Vagina (tissue), 2 donors: ENCODE measurements around the gene AGRN. TPM values are rescaled to one million over a fixed set of nuclear protein-coding genes. Genes with fewer than 3 reads are reported as not detected.
"Not testable (repeated sequence)": the region's sequence is repeated elsewhere in the genome, so short reads cannot be mapped to it uniquely, and the experiment has no call there.

Experiments used
- DNase-seq, 2 donors: peaks; one replicate each; pipeline ENCODE4 v3.0.0-alpha.2; 2017; ENCODE audit errors: extremely low spot score in 2 of 2
- H3K27ac ChIP-seq: fragments of 200-600 bp; sonication (generic); one replicate; pipeline ENCODE4 v1.5.1; 2019
- H3K27me3 ChIP-seq: fragments of 200-600 bp; sonication (generic); one replicate; pipeline ENCODE4 v1.5.1; 2019
- H3K36me3 ChIP-seq, 2 donors: fragments of 200-600 bp; sonication (generic); one replicate each; pipeline ENCODE4 v1.5.1; 2017 to 2019
- H3K4me1 ChIP-seq: fragments of 200-600 bp; sonication (generic); one replicate; pipeline ENCODE4 v1.5.1; 2019
- H3K4me3 ChIP-seq, 2 donors: fragments of 200-600 bp; sonication (generic); 1 replicate in 1 of 2; 2 replicates in 1 of 2; pipeline ENCODE4 v1.5.1; 2016 to 2019
- H3K9me3 ChIP-seq: fragments of 200-600 bp; sonication (generic); one replicate; pipeline ENCODE4 v1.5.1; 2019
- CTCF ChIP-seq, 3 experiments: fragments of 450-650 bp in 2 of 3; fragments of 200-600 bp in 1 of 3; sonication (generic) in 1 of 3; IDR thresholded peaks; one replicate each; pipeline ENCODE4 v1.5.1; 2017 to 2019; ENCODE audit warnings: antibody characterized with exemption in 3 of 3, mild to moderate bottlenecking in 2 of 3, moderate library complexity in 2 of 3
- POLR2A ChIP-seq, 2 donors: fragments of 450-650 bp; IDR thresholded peaks; one replicate each; pipeline ENCODE4 v1.6.1; 2017; ENCODE audit warnings: antibody characterized with exemption in 2 of 2, mild to moderate bottlenecking in 2 of 2, moderate library complexity in 2 of 2
- POLR2AphosphoS5 ChIP-seq, 2 donors: sonication (generic); formaldehyde crosslinking; IDR thresholded peaks; one replicate each; pipeline ENCODE4 v1.9.0; 2017; ENCODE audit warnings: antibody characterized with exemption in 2 of 2, mild to moderate bottlenecking in 2 of 2, low read depth in 1 of 2; ENCODE audit not compliant: insufficient read depth in 1 of 2
- intact Hi-C: fragments of 100-400 bp; cut with DNase I; formaldehyde crosslinking; loops from one replicate; pipeline ENCODE4 v1.15.1; 2023
- total RNA-seq: library from RNA; depleted of rRNA; stranded (reverse); fragments of >200 nt; gene quantifications from one replicate; pipeline ENCODE4 v1.2.3, GENCODE V29; 2016

The AGRN gene
- total RNA-seq, 1 donor from 2014 or later = 25.5 TPM

- TF ChIP-seq POLR2AphosphoS5 (IDR thresholded peaks at IDR 0.05; ENCODE audit: insufficient read depth in 1 of 2, low read depth in 1 of 2) (no peak), CTCF (IDR thresholded peaks at IDR 0.05) (no peak), POLR2A (IDR thresholded peaks at IDR 0.05) (no peak)
- no peak for DNase-seq
- H3K9me3 ChIP-seq = no peaks in the 10 kb centered on the region
- H3K36me3 ChIP-seq = no peaks in the 10 kb centered on the region
- no peaks in the 10 kb centered on the region for H3K27me3 ChIP-seq
- H3K4me1 ChIP-seq = peaks cover 37% of the 10 kb centered on the region
- H3K4me3 ChIP-seq = peak overlapping the region in 1 of 2 donors; percentile 1
- intact Hi-C loops = no loop called here
- H3K27ac ChIP-seq = no peak overlapping the region
These were observed 5.8 kb downstream of the AGRN start for GRCh38 chr1:1025730-1026129.

GRCh38 chr1:1026599-1027413 is 6.9 kb downstream of the AGRN start:
- Histone ChIP-seq H3K36me3 (no peaks in the 10 kb centered on the region), H3K4me1 (peaks cover 27% of the 10 kb centered on the region)
- DNase-seq = no peak

GRCh38 chr1:1027791-1028190 is 7.9 kb downstream of the AGRN start:
- DNase-seq = no peak
- no peak overlapping the region for H3K27ac ChIP-seq
- no peaks in the 10 kb centered on the region for H3K27me3 ChIP-seq
- H3K4me3 ChIP-seq = no peak overlapping the region
- H3K36me3 ChIP-seq = no peaks in the 10 kb centered on the region
- peaks cover 33% of the 10 kb centered on the region for H3K4me1 ChIP-seq
- no peaks in the 10 kb centered on the region for H3K9me3 ChIP-seq
- intact Hi-C loops = no loop called here
- TF ChIP-seq CTCF (IDR thresholded peaks at IDR 0.05) = no peak
- TF ChIP-seq POLR2A (IDR thresholded peaks at IDR 0.05) = no peak

More at GRCh38 chr1:1026599-1027413, 6.9 kb downstream of the AGRN start:
- Histone ChIP-seq H3K27ac (no peak overlapping the region), H3K4me3 (no peak overlapping the region), H3K9me3 (no peaks in the 10 kb centered on the region), H3K27me3 (no peaks in the 10 kb centered on the region)
- no peak for TF ChIP-seq POLR2A (IDR thresholded peaks at IDR 0.05)
- TF ChIP-seq CTCF (IDR thresholded peaks at IDR 0.05) = no peak
- no peak for TF ChIP-seq POLR2AphosphoS5 (IDR thresholded peaks at IDR 0.05; ENCODE audit: insufficient read depth in 1 of 2, low read depth in 1 of 2)
- intact Hi-C loops = no loop called here

- H3K9me3 ChIP-seq, H3K36me3 ChIP-seq, DNase-seq, intact Hi-C loops, H3K27me3 ChIP-seq, H3K27ac ChIP-seq, H3K4me3 ChIP-seq: not testable (repeated sequence)
- peaks cover 25% of the 10 kb centered on the region for H3K4me1 ChIP-seq
These were observed 11.1 kb downstream of the AGRN start for GRCh38 chr1:1030867-1031658.

GRCh38 chr1:1031659-1032235 is 11.8 kb downstream of the AGRN start:
- Histone ChIP-seq H3K27ac (no peak overlapping the region), H3K27me3 (peaks cover 5% of the 10 kb centered on the region), H3K9me3 (no peaks in the 10 kb centered on the region), H3K4me1 (peaks cover 25% of the 10 kb centered on the region), H3K4me3 (no peak overlapping the region), H3K36me3 (no peaks in the 10 kb centered on the region)
- no peak for DNase-seq
- no peak for TF ChIP-seq POLR2AphosphoS5 (IDR thresholded peaks at IDR 0.05; ENCODE audit: insufficient read depth in 1 of 2, low read depth in 1 of 2)
- intact Hi-C loops = no loop called here
